ENCODE measurements around the gene JPH4.

GRCh38 chr14:23626946-23627345 is 48.4 kb upstream of the JPH4 start:
- TF ChIP-seq CTCF (IDR thresholded peaks at IDR 0.05; ENCODE audit: low read length), result no peak
- no peak for TF ChIP-seq EZH2 (IDR thresholded peaks at IDR 0.05; ENCODE audit: borderline replicate concordance, low read length)
